Nephron (organoid): Measurements from ENCODE around the gene MSI2.

Experiments used
- H3K27ac Mint-ChIP-seq, 3 experiments: 2 replicates each; pipeline ENCODE4 v1.8.0; 2020; ENCODE audit warnings: mixed read lengths in 3 of 3, mild to moderate bottlenecking in 2 of 3, moderate library complexity in 1 of 3
- H3K27me3 Mint-ChIP-seq: 2 replicates; pipeline ENCODE4 v1.8.0; 2021; ENCODE audit warnings: low read depth, mild to moderate bottlenecking, moderate library complexity, mixed read lengths
- H3K36me3 Mint-ChIP-seq: 2 replicates; pipeline ENCODE4 v1.8.0; 2020; ENCODE audit warnings: low read depth, mixed read lengths
- H3K4me1 Mint-ChIP-seq: 2 replicates; pipeline ENCODE4 v1.8.0; 2020; ENCODE audit warnings: mixed read lengths
- H3K4me3 Mint-ChIP-seq, 3 experiments: 2 replicates each; pipeline ENCODE4 v1.8.0; 2020; ENCODE audit warnings: mild to moderate bottlenecking in 3 of 3, mixed read lengths in 3 of 3, moderate library complexity in 2 of 3
- H3K9me3 Mint-ChIP-seq: 2 replicates; pipeline ENCODE4 v1.8.0; 2020; ENCODE audit warnings: mixed read lengths
- CTCF ChIP-seq, 3 experiments: fragments of 200-600 bp; sonication (generic); IDR thresholded peaks; one replicate each; pipeline ENCODE4 v1.5.0; 2021; ENCODE audit warnings: antibody characterized with exemption in 3 of 3; ENCODE audit not compliant: unreplicated experiment in 3 of 3

The MSI2 gene

GRCh38 chr17:57468932-57469775, 212.8 kb downstream of the MSI2 start:
- peak overlapping the region in 2 of 3 experiments; percentile 35 to 66 for H3K27ac Mint-ChIP-seq
- peaks cover 4% of the 10 kb centered on the region for H3K36me3 Mint-ChIP-seq
- no peaks in the 10 kb centered on the region for H3K9me3 Mint-ChIP-seq
- no peak for TF ChIP-seq CTCF (IDR thresholded peaks at IDR 0.05; ENCODE audit: unreplicated experiment in 3 of 3)
- H3K4me3 Mint-ChIP-seq: no peak overlapping the region
- peaks cover 70% of the 10 kb centered on the region for H3K4me1 Mint-ChIP-seq
- peaks cover 94% of the 10 kb centered on the region for H3K27me3 Mint-ChIP-seq

- Mint-ChIP-seq H3K27ac (no peak overlapping the region), H3K4me3 (no peak overlapping the region), H3K27me3 (peaks cover 94% of the 10 kb centered on the region), H3K36me3 (peaks cover 4% of the 10 kb centered on the region), H3K9me3 (no peaks in the 10 kb centered on the region), H3K4me1 (peaks cover 72% of the 10 kb centered on the region)
- no peak for TF ChIP-seq CTCF (IDR thresholded peaks at IDR 0.05; ENCODE audit: unreplicated experiment in 3 of 3)
Measured at GRCh38 chr17:57470906-57471305, 214.6 kb downstream of the MSI2 start.

DNA sequence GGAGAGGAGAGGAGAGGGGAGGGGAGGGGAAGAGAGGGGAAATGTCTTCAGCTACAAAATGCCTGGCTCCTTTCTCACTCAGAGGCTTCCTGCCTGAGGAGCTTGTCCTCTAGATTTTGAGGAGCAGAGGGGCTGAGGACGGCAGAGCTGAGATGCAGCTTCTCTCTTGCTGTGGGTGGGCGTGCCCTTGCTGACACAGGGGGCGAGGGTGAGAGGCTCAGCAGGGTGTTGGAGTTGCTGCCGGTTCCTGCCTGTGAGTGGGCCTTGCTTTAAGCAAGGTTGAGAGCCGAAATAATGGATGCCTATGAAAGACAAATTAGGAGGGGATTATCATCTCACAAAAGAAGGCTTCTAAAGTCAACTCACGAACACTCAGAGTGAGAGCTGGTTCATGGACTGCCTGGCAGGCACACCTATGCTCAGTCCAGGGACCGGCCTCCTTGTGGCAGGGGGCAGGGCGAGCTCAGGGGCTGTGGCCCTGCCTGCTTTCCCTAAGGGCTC, 215.6 kb downstream of the MSI2 start:
- Mint-ChIP-seq H3K36me3 (peaks cover 4% of the 10 kb centered on the region), H3K27ac (peak overlapping the region in 2 of 3 experiments; percentile 48 to 62), H3K9me3 (no peaks in the 10 kb centered on the region), H3K4me3 (no peak overlapping the region), H3K27me3 (peaks cover 95% of the 10 kb centered on the region), H3K4me1 (peaks cover 71% of the 10 kb centered on the region)
- no peak for TF ChIP-seq CTCF (IDR thresholded peaks at IDR 0.05; ENCODE audit: unreplicated experiment in 3 of 3)

- Mint-ChIP-seq H3K27me3 (peaks cover 94% of the 10 kb centered on the region), H3K9me3 (no peaks in the 10 kb centered on the region), H3K4me3 (no peak overlapping the region), H3K27ac (peak overlapping the region; percentile 17 to 77 (median 57)), H3K4me1 (peaks cover 75% of the 10 kb centered on the region), H3K36me3 (peaks cover 3% of the 10 kb centered on the region)
- no peak for TF ChIP-seq CTCF (IDR thresholded peaks at IDR 0.05; ENCODE audit: unreplicated experiment in 3 of 3)
Measured at GRCh38 chr17:57475796-57476195, 219.5 kb downstream of the MSI2 start.

GRCh38 chr17:57477522-57478362, 221.4 kb downstream of the MSI2 start:
- H3K27ac Mint-ChIP-seq: peak overlapping the region in 2 of 3 experiments; percentile 57 to 73
- peaks cover 98% of the 10 kb centered on the region for H3K27me3 Mint-ChIP-seq
- no peaks in the 10 kb centered on the region for H3K9me3 Mint-ChIP-seq
- H3K36me3 Mint-ChIP-seq: peaks cover 3% of the 10 kb centered on the region
- peaks cover 84% of the 10 kb centered on the region for H3K4me1 Mint-ChIP-seq
- no peak for TF ChIP-seq CTCF (IDR thresholded peaks at IDR 0.05; ENCODE audit: unreplicated experiment in 3 of 3)
- no peak overlapping the region for H3K4me3 Mint-ChIP-seq
